Measurements from ENCODE around the gene PGP.

Gene PGP

GRCh38 chr16:2237102-2237482, 22.5 kb upstream of the PGP start:
- DNase-seq, result no peak

GRCh38 chr16:2236337-2237101, 21.9 kb upstream of the PGP start, which contains the start of gene DNASE1L2:
TSS of gene DNASE1L2 (plus strand) at chr16:2236444. CDS start at chr16:2236817, 373 bp downstream.
- no peak for DNase-seq

GRCh38 chr16:2235695-2236336, 21.2 kb upstream of the PGP start:
- DNase-seq, result no peak

GRCh38 chr16:2235234-2235651, 20.6 kb upstream of the PGP start:
- no peak for DNase-seq

GRCh38 chr16:2234813-2235170, 20.2 kb upstream of the PGP start:
- no peak for DNase-seq

- DNase-seq, result no peak
These were observed 19.5 kb upstream of the PGP start for GRCh38 chr16:2233872-2234812.

- DNase-seq, result no peak
These were observed 18.6 kb upstream of the PGP start for GRCh38 chr16:2233046-2233775.

- DNase-seq, result no peak
These were observed 17.7 kb upstream of the PGP start for GRCh38 chr16:2232094-2232990.

- DNase-seq, result no peak
These were observed 16.6 kb upstream of the PGP start for GRCh38 chr16:2231016-2231931.

GRCh38 chr16:2230376-2230775, 15.7 kb upstream of the PGP start:
- no peak for DNase-seq

GRCh38 chr16:2229632-2230250, 15.1 kb upstream of the PGP start:
- no peak for DNase-seq

GRCh38 chr16:2229091-2229490, 14.5 kb upstream of the PGP start:
- no peak for DNase-seq

- no peak for DNase-seq
These were observed 13.7 kb upstream of the PGP start for GRCh38 chr16:2228161-2228824.

GRCh38 chr16:2226918-2227317, 12.3 kb upstream of the PGP start:
- no peak for DNase-seq

- no peak for DNase-seq
These were observed 11.7 kb upstream of the PGP start for GRCh38 chr16:2226245-2226793.

- DNase-seq, result peak; percentile 13
These were observed 9.4 kb upstream of the PGP start for GRCh38 chr16:2223942-2224486.

GRCh38 chr16:2223221-2223941, 8.7 kb upstream of the PGP start, which contains the start of gene E4F1:
TSS of gene E4F1 (plus strand) at chr16:2223591. CDS start at chr16:2223614, 23 bp downstream.
- DNase-seq, result peak; percentile 99

GRCh38 chr16:2216330-2216729, 1.7 kb upstream of the PGP start:
- DNase-seq, result no peak
